WTC11 (cell line): ENCODE measurements around the gene PKP1. TPM values are rescaled to one million over a fixed set of nuclear protein-coding genes. Genes with fewer than 3 reads are reported as not detected.

Experiments
- ATAC-seq: fragments of 200-7000 bp; cut with Tn5 transposase; 2 replicates; pipeline ENCODE4 v1.10.0; 2021; ENCODE audit warnings: mild to moderate bottlenecking, moderate library complexity
- CTCF ChIA-PET: fragments of 300-600 bp; sonication (Branson Sonifier 250); formaldehyde crosslinking; loops from one replicate; lab custom pipeline; 2021; ENCODE audit warnings: antibody characterized with exemption; lab: Charles Lee
- POLR2A ChIA-PET: fragments of 350-600 bp; sonication (Branson Sonifier 250); formaldehyde crosslinking; loops from one replicate; lab custom pipeline; 2021; ENCODE audit warnings: antibody characterized with exemption; lab: Charles Lee
- DNase-seq: peaks from one replicate; pipeline ENCODE4 v3.0.0; 2021; ENCODE audit warnings: low spot score
- H3K27ac Mint-ChIP-seq: 2 replicates; pipeline ENCODE4 v1.8.0; 2021; ENCODE audit warnings: mixed read lengths
- H3K27me3 Mint-ChIP-seq: 2 replicates; pipeline ENCODE4 v1.8.0; 2021; ENCODE audit warnings: low read depth, mild to moderate bottlenecking, moderate library complexity, mixed read lengths
- H3K36me3 Mint-ChIP-seq: 2 replicates; pipeline ENCODE4 v1.8.0; 2021; ENCODE audit warnings: mixed read lengths
- H3K4me1 Mint-ChIP-seq: 2 replicates; pipeline ENCODE4 v1.8.0; 2022; ENCODE audit warnings: mixed read lengths
- H3K4me3 Mint-ChIP-seq: 2 replicates; pipeline ENCODE4 v1.8.0; 2021; ENCODE audit warnings: mild to moderate bottlenecking, moderate library complexity, mixed read lengths
- H3K9me3 Mint-ChIP-seq: 2 replicates; pipeline ENCODE4 v1.8.0; 2021; ENCODE audit warnings: mixed read lengths
- AFF4 ChIP-seq: sonication (generic); formaldehyde crosslinking; IDR thresholded peaks from 2 replicates; pipeline ENCODE4 v1.8.1; 2023; ENCODE audit warnings: mild to moderate bottlenecking, missing genetic modification reagents, borderline replicate concordance
- ATF2 ChIP-seq: sonication (generic); formaldehyde crosslinking; IDR thresholded peaks from 2 replicates; pipeline ENCODE4 v1.8.1; 2022; ENCODE audit warnings: low read depth, missing genetic modification reagents, borderline replicate concordance
- E2F4 ChIP-seq: sonication (generic); formaldehyde crosslinking; IDR thresholded peaks from 2 replicates; pipeline ENCODE4 v1.8.1; 2022; ENCODE audit warnings: low read depth, mild to moderate bottlenecking, moderate library complexity, missing genetic modification reagents, borderline replicate concordance
- EMX1 ChIP-seq: fragments of 250-450 bp; sonication (Bioruptor Pico); IDR thresholded peaks from 2 replicates; pipeline ENCODE4 v1.8.0; 2021; ENCODE audit warnings: mild to moderate bottlenecking
- IRF1 ChIP-seq: sonication (generic); formaldehyde crosslinking; IDR thresholded peaks from 2 replicates; pipeline ENCODE4 v1.8.0; 2023; ENCODE audit warnings: missing genetic modification reagents
- NFE2L1 ChIP-seq: sonication (generic); formaldehyde crosslinking; IDR thresholded peaks from 2 replicates; pipeline ENCODE4 v1.8.1; 2023; ENCODE audit warnings: missing genetic modification reagents
- NR1H2 ChIP-seq: sonication (generic); formaldehyde crosslinking; IDR thresholded peaks from 2 replicates; pipeline ENCODE4 v1.9.0; 2021; ENCODE audit warnings: mild to moderate bottlenecking, moderate library complexity, missing genetic modification reagents
- SMAD3 ChIP-seq: sonication (generic); formaldehyde crosslinking; IDR thresholded peaks from 2 replicates; pipeline ENCODE4 v1.8.0; 2022; ENCODE audit warnings: missing genetic modification reagents, mild to moderate bottlenecking, borderline replicate concordance
- STAT6 ChIP-seq: sonication (generic); formaldehyde crosslinking; conservative IDR thresholded peaks from 2 replicates; pipeline ENCODE4 v1.8.1; 2023; ENCODE audit warnings: mild to moderate bottlenecking, low read depth, missing genetic modification reagents, moderate library complexity
- USF1 ChIP-seq: sonication (generic); formaldehyde crosslinking; IDR thresholded peaks from 2 replicates; pipeline ENCODE4 v1.8.0; 2022; ENCODE audit warnings: mild to moderate bottlenecking, missing genetic modification reagents
- ZBTB21 ChIP-seq: sonication (generic); formaldehyde crosslinking; IDR thresholded peaks from 2 replicates; pipeline ENCODE4 v1.8.1; 2023; ENCODE audit warnings: mild to moderate bottlenecking, missing genetic modification reagents, borderline replicate concordance
- ZNF219 ChIP-seq: sonication (generic); formaldehyde crosslinking; IDR thresholded peaks from 2 replicates; pipeline ENCODE4 v1.8.0; 2023; ENCODE audit warnings: missing genetic modification reagents, mild to moderate bottlenecking, borderline replicate concordance
- ZNF425 ChIP-seq: fragments of 250-450 bp; sonication (Bioruptor Pico); conservative IDR thresholded peaks from 2 replicates; pipeline ENCODE4 v1.9.0; 2021; ENCODE audit warnings: mild to moderate bottlenecking
- total RNA-seq: library from RNA; stranded (reverse); gene quantifications from 3 replicates; pipeline ENCODE4 v1.2.3, GENCODE V29; 2021

The PKP1 gene
- total RNA-seq, 1 experiment from 2014 or later, result 0.24 TPM

- TF ChIP-seq AFF4 (CRISPR knock-in tag) (no peak), E2F4 (CRISPR knock-in tag) (no peak), EMX1 (CRISPR knock-in tag) (no peak)
Measured at GRCh38 chr1:201310251-201310985, 27.1 kb downstream of the PKP1 start (continued).

GRCh38 chr1:201310986-201311355 lies 27.7 kb downstream of the PKP1 start:
- Mint-ChIP-seq H3K36me3 (no peaks in the 10 kb centered on the region), H3K27me3 (peaks cover 32% of the 10 kb centered on the region), H3K4me3 (no peak overlapping the region), H3K27ac (no peak overlapping the region), H3K9me3 (peaks cover 9% of the 10 kb centered on the region; the same call in 1 of the 2 replicates), H3K4me1 (peaks cover 12% of the 10 kb centered on the region)
- no peak for ATAC-seq
- TF ChIP-seq ZBTB21 (no peak), USF1 (no peak), SMAD3 (CRISPR knock-in tag) (no peak), NR1H2 (CRISPR knock-in tag) (no peak), E2F4 (CRISPR knock-in tag) (no peak), STAT6 (no peak), IRF1 (CRISPR knock-in tag) (no peak), NFE2L1 (CRISPR knock-in tag) (no peak), ATF2 (CRISPR knock-in tag) (no peak), ZNF425 (CRISPR knock-in tag) (no peak), ZNF219 (CRISPR knock-in tag) (no peak)
- ChIA-PET POLR2A (no interaction called here), CTCF (interaction anchor here (0.6 to 4.2 kb wide), 4 partner anchors 28 to 125 kb away, joined by 4 to 37 read pairs (median 8); no protein-coding TSS in a partner anchor)
- no peak for DNase-seq
